Left forelimb (tissue), 1 donor: Measurements from ENCODE around the gene TRIO.

Source experiments
- DNase-seq: peaks from one replicate; pipeline ENCODE4 v3.0.0-alpha.2; 2018; ENCODE audit warnings: low spot score

Gene TRIO

GRCh38 chr5:14330291-14330690 is 187.1 kb downstream of the TRIO start:
- no peak for DNase-seq

GRCh38 chr5:14330729-14331385 is 187.7 kb downstream of the TRIO start:
- no peak for DNase-seq

- DNase-seq, result no peak
Observed at GRCh38 chr5:14331386-14331781, 188.2 kb downstream of the TRIO start.

GRCh38 chr5:14332038-14332631 is 189.0 kb downstream of the TRIO start:
- no peak for DNase-seq

DNA sequence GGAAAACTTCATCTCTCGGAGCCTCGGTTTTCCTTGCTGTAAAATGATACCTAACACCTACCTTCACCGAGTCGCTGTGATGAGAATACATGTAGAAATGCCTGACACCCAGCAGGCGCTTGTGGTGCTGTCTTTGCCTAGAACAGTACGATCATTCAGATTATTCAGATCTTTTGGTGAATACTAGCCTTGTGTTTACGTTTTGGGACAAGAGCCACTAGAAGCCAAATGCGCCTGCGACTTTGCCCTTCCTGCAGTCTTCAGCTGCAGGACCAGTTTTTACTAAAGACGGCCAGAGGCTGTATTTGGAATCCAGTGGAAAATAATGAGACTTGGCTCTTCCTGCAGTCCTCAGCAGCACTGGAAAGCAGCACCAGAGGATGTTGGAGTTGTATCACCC is 189.6 kb downstream of the TRIO start:
- DNase-seq, result no peak

GRCh38 chr5:14337593-14337992 is 194.5 kb downstream of the TRIO start:
- DNase-seq, result no peak

DNA sequence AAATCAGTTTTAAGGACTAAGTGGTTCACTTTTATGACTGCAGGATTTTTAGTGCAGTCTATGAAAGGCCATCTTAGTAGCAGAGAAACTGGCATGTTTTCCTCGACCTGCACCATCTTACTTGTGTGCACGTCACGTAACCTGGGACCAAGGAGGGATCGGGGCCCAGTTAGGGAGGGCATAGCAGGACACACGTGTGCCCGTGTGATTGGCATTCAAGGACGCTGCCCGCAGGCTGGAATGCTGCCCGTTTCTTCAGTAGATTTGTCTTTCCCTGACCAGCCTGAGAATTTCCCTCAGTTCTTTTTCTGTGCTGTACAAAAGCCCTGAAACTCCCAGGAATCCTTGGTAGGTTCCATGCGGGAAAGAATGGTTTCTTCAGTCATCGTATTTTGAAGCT is 196.3 kb downstream of the TRIO start:
- no peak for DNase-seq

DNA sequence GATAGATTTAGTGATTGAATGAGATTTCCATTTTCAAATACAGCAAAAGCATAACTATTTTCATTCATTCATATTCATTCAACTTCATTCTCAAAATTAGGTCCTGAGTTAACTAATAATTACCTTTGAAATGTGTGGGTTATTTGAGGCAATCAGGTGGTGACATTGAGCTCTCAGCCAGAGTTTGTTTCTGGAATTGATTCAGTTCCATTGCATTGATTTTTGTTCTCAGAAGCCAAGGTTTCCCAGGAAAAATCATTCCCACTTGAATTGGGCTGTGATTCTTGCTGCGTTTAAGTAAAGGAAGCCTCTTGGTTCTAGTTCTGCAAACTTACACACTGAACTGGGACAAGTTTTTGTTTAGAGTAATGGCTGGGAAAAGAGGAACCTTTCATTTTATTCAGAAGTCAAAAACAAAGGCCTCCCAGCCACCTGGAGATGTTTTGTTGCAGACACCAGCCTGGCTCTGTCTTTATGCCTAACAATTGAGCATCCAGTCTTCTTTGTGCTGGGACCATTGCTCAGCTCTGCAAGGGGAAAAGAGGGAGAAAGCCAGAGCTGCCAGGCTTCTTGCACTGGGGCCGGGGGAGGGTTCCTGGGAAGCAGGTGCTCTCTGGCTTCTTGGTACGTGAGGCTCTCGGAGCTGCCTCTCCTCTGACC is 198.6 kb downstream of the TRIO start:
- no peak for DNase-seq

- no peak for DNase-seq
Observed at GRCh38 chr5:14342306-14342705, 199.2 kb downstream of the TRIO start.

DNA sequence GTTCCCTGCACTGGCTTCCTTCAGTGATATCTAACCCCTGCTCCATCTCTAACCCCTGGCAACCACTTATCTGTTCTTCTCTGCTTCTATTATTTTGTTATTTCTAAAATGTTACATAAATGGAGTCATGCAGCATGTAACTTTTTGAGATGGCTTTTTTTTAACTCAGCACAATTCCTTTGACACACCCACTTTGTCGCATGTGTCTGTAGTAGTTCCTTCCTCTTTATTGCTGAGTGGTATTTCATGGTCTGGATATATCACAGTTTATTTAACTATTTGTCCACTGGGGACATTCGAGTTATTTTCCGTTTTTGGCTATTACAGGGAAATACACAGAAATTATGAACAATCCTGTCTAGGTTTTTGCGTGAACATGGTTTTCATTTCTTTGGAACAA is 200.2 kb downstream of the TRIO start:
- DNase-seq, result no peak

GRCh38 chr5:14347522-14347921 is 204.4 kb downstream of the TRIO start:
- no peak for DNase-seq

- DNase-seq, result no peak
Observed at GRCh38 chr5:14348142-14348541, 205.0 kb downstream of the TRIO start.

GRCh38 chr5:14349029-14349428 is 205.9 kb downstream of the TRIO start:
- no peak for DNase-seq

DNA sequence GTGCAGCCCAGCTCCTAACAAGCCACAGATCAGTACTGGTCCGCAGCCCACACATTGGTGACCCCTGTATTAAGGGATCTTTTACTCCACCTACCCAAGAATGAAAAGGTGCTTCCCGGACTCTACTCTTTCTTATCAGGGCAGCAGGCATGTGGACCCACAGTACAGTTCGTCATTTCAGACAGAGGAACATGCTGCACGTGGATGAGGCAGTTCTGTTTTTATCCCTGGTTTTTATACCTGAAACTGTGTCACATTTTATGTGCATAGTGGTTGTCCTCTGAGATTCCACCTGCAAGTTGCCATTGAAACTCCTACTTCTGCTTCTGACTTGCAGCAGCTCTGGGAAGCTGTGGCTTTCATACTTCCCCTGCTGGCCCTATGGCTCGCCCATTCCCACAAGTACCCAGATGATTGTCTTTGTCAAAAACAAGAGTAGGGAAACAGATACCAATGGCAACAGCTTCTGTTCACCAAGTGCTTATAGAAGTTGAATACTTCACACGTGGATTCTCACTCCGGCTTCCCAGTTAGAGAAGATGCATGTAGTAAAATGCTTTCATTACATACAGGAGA is 208.0 kb downstream of the TRIO start:
- no peak for DNase-seq

DNA sequence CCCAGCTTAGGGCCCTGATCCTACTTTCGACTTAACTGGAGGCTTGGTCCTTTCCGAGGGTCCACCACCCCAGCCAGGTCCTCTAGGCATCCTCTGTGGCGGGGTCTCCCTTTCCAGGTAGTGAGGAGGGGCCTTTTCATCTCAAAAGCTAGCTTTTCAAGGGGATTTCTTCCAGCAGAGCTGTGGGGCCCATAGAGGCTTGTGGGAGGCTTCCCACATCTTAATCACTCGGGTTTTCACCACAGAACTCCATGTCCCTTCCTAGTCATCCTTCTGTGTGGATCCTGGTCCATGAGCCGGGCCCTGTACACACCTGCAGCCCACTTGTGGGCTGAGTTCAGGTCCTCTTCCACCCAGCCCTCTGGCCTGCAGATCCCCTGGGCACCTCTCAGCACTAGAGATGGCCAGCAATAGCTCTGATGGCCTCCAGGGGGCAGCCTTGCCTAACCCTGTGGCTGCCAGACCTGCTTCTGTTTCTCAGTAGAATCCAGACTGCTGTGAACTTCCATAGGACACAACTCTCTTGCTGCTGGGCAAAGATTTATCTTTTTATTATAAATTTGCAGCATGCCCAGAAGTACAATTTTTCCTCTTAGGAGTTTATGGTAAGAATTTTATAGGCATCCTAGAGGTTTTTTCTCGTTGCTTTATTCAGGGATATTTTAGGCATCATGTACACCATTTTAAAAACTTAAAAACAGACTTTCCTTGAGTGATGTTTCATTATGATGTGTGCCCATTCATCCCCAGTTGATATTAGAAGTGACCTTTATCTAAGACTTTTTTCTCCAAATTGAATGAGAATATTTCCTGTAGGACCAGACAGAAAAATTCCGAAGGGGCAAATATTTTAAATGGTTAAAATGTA is 208.9 kb downstream of the TRIO start:
- DNase-seq, result no peak

- DNase-seq, result no peak
Observed at GRCh38 chr5:14353726-14354474, 210.8 kb downstream of the TRIO start.

DNA sequence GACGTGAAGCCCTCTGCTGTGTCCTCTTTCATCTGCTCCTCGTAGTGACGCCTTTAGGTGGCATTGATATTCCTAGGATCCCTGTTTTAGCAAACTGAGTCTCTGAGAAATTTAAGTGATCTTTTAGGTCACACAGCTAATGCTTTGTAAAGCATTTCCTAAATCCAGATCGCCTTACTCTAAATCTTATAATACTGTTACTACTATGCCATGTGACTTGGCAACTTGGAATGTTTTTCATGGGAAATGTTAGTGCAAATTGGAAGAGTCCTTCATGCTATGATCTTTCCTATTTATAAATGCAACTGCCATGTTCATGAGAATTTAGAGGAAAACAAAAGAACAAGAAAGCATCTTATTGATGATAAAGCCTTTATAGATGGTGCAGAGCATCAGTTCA is 212.2 kb downstream of the TRIO start:
- DNase-seq, result no peak

GRCh38 chr5:14356305-14356704 is 213.2 kb downstream of the TRIO start:
- no peak for DNase-seq

- no peak for DNase-seq
Observed at GRCh38 chr5:14357441-14357840, 214.3 kb downstream of the TRIO start.

DNA sequence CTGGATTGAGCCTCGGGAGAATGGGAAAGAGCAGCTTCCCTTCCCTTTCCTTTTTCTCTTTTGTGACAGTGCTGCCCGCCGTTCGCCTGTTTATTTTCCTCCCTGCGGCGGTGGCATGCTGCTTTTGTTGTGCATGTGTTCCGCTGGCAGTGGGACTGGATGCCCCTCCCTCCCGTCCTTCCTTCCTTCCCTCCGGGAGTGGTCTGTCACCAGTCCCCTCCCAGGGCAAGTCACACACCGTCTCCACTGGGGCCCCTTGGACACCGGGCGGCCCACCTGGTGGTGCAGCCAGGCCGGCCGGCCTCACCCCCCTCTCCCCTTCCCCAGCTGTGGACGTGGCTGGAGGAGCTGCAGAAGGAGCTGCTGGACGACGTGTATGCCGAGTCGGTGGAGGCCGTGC is 214.7 kb downstream of the TRIO start:
- DNase-seq, result no peak

DNA sequence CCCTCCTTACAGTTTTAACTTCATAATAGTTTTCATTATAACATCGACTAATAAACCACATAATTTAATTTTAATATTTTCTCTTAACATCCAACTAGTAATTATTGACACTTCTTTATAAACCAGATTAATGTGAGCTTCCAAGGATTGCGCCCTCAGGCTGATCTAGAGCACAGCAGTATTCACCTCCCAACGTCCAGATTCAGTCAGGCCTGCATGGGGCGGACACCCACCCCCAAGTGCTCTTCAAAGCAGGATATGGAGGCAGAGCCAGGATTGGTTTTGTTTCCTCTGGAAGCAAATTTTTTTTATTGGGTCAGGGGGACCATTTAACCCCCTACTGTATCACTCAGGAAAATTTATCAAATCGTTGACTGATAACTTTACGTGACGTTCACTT is 215.4 kb downstream of the TRIO start:
- DNase-seq, result no peak
